ENCODE results near the gene RNF144A. TPM values are rescaled to one million over a fixed set of nuclear protein-coding genes. Genes with fewer than 3 reads are reported as not detected.

RNF144A gene
- total RNA-seq, 2 donors from 2014 or later, result 52.7 to 109 TPM

GRCh38 chr2:7018767-7019166 is 101.6 kb downstream of the RNF144A start:
- peaks cover 74% of the 10 kb centered on the region for H3K4me1 ChIP-seq
- no peaks in the 10 kb centered on the region for H3K27me3 ChIP-seq
- DNase-seq, result no peak
- H3K27ac ChIP-seq, result peak overlapping the region in 3 of 4 donors; percentile 25 to 49 (median 45)
- TF ChIP-seq CTCF (IDR thresholded peaks at IDR 0.05) (no peak), POLR2A (IDR thresholded peaks at IDR 0.05) (no peak)
- H3K9me3 ChIP-seq, result no peaks in the 10 kb centered on the region
- no peak for ATAC-seq
- intact Hi-C loops (cut with DNase I), result no loop called here
- no peak overlapping the region for H3K4me3 ChIP-seq
- H3K36me3 ChIP-seq (replicated peaks in 1 of 2; ENCODE audit: insufficient read depth in 1 of 2, low read depth in 2 of 2), result no peaks in the 10 kb centered on the region
- 56 to 69% methylated on average over 5 of the region's 5 CpGs for WGBS, 2 donors

GRCh38 chr2:7019191-7019590 is 102.0 kb downstream of the RNF144A start:
- peaks cover 78% of the 10 kb centered on the region for H3K4me1 ChIP-seq
- ATAC-seq, result no peak

GRCh38 chr2:7020059-7020458 is 102.8 kb downstream of the RNF144A start:
- Histone ChIP-seq H3K27me3 (no peaks in the 10 kb centered on the region), H3K36me3 (replicated peaks in 1 of 2; ENCODE audit: insufficient read depth in 1 of 2, low read depth in 2 of 2) (peaks cover 0 to 1% of the 10 kb centered on the region in 2 donors), H3K9me3 (no peaks in the 10 kb centered on the region), H3K4me3 (no peak overlapping the region), H3K27ac (peak overlapping the region; percentile 67 to 87 (median 84)), H3K4me1 (peaks cover 87% of the 10 kb centered on the region)
- ATAC-seq (no peak), DNase-seq (no peak)
- intact Hi-C loops (cut with DNase I), result loop anchor here (10.0 kb wide), 1 partner anchor 45 kb away; no protein-coding TSS in a partner anchor
- WGBS, 2 donors, result 82 to 99% methylated on average over 6 of the region's 6 CpGs
- TF ChIP-seq CTCF (IDR thresholded peaks at IDR 0.05) (no peak), POLR2A (IDR thresholded peaks at IDR 0.05) (no peak)

More at GRCh38 chr2:7019191-7019590, 102.0 kb downstream of the RNF144A start:
- intact Hi-C loops (cut with DNase I), result no loop called here
- 95 to 96% methylated on average over 10 to 17 of the region's 17 CpGs for WGBS, 2 donors
- Histone ChIP-seq H3K4me3 (no peak overlapping the region), H3K27ac (peak overlapping the region in 3 of 4 donors; percentile 67 to 87 (median 85)), H3K27me3 (no peaks in the 10 kb centered on the region), H3K9me3 (no peaks in the 10 kb centered on the region), H3K36me3 (replicated peaks in 1 of 2; ENCODE audit: insufficient read depth in 1 of 2, low read depth in 2 of 2) (no peaks in the 10 kb centered on the region)
- TF ChIP-seq CTCF (IDR thresholded peaks at IDR 0.05) (no peak), POLR2A (IDR thresholded peaks at IDR 0.05) (no peak)
- no peak for DNase-seq

GRCh38 chr2:7020468-7020867 is 103.3 kb downstream of the RNF144A start:
- Histone ChIP-seq H3K36me3 (replicated peaks in 1 of 2; ENCODE audit: insufficient read depth in 1 of 2, low read depth in 2 of 2) (peaks cover 0 to 1% of the 10 kb centered on the region in 2 donors), H3K4me3 (no peak overlapping the region), H3K4me1 (peaks cover 90% of the 10 kb centered on the region), H3K27me3 (no peaks in the 10 kb centered on the region), H3K9me3 (no peaks in the 10 kb centered on the region), H3K27ac (peak overlapping the region; percentile 67 to 87 (median 84))
- 59 to 61% methylated on average over 7 to 8 of the region's 8 CpGs for WGBS, 2 donors
- TF ChIP-seq CTCF (IDR thresholded peaks at IDR 0.05) (no peak), POLR2A (IDR thresholded peaks at IDR 0.05) (no peak)
- DNase-seq (peak in 3 of 4 donors; percentile 65 to 82 (median 74)), ATAC-seq (no peak)
- intact Hi-C loops (cut with DNase I), result loop anchor here (10.0 kb wide), 1 partner anchor 46 kb away; no protein-coding TSS in a partner anchor

- Histone ChIP-seq H3K36me3 (replicated peaks in 1 of 2; ENCODE audit: insufficient read depth in 1 of 2, low read depth in 2 of 2) (peaks cover 0 to 1% of the 10 kb centered on the region in 2 donors), H3K27ac (peak overlapping the region; percentile 77 to 87 (median 84)), H3K27me3 (no peaks in the 10 kb centered on the region), H3K4me3 (no peak overlapping the region), H3K4me1 (peaks cover 90% of the 10 kb centered on the region), H3K9me3 (no peaks in the 10 kb centered on the region)
- 62 to 72% methylated on average over 11 of the region's 11 CpGs for WGBS, 2 donors
- no peak for TF ChIP-seq POLR2A (IDR thresholded peaks at IDR 0.05)
- no peak for TF ChIP-seq CTCF (IDR thresholded peaks at IDR 0.05)
- intact Hi-C loops (cut with DNase I), result loop anchor here (10.0 kb wide), 1 partner anchor 46 kb away; no protein-coding TSS in a partner anchor
- DNase-seq, result no peak
- ATAC-seq, result no peak
These were observed 103.8 kb downstream of the RNF144A start for GRCh38 chr2:7020939-7021470.

All from body of pancreas (tissue), 4 donors.